Measurements from ENCODE around the gene BCL2L15. TPM values are rescaled to one million over a fixed set of nuclear protein-coding genes. Genes with fewer than 3 reads are reported as not detected.

The BCL2L15 gene
- total RNA-seq, 1 experiment from 2014 or later: 0.48 TPM

DNA sequence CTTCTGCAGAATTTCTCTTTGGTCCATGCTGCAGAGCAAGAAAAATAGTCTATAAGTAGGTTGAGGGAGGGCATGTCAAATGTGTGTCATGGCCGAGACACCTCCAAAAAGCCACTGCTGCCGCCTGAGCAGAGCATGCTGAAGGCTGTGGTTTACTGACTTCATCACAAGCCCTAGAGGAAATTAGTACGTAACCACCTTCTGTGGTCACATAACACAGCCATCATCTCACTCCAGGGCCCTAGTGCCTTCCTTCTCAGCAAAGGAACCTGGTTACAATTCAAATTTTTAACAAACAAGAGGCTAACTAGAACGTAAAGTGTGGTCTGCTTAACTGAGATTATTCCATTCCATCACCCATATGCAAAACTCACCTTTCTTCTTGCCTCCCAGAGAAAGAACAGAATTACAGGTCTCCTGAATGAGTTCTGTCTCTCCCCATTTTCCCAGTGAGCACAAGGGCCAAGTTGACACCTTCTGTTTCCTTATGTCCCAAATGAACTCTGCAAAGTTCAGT, 15.7 kb downstream of the BCL2L15 start, which contains the start of gene PTPN22:
Gene PTPN22 (minus strand): TSS at position 116 of the 517 bp plus-strand sequence.
- Histone ChIP-seq H3K9me2 (replicated peaks; ENCODE audit: insufficient read depth, low read length) (no peaks in the 10 kb centered on the region), H3K27me3 (ENCODE audit: low read length) (no peaks in the 10 kb centered on the region), H3K4me3 (ENCODE audit: low read length) (peak within 1 kb of the TSS; percentile 51), H2AFZ (ENCODE audit: low read length) (peak within 1 kb of the TSS; percentile 94), H3K4me1 (ENCODE audit: low read length) (peaks cover 32% of the 10 kb centered on the region), H4K20me1 (ENCODE audit: insufficient read depth, low read depth, low read length) (no peaks in the 10 kb centered on the region), H3K27ac (ENCODE audit: low read length) (peak within 1 kb of the TSS; percentile 27), H3K4me2 (ENCODE audit: low read depth, low read length, poor library complexity, severe bottlenecking) (peak within 1 kb of the TSS; percentile 62), H3K36me3 (ENCODE audit: insufficient read depth, low read length) (no peaks in the 10 kb centered on the region), H3K9ac (ENCODE audit: low read length) (peak within 1 kb of the TSS; percentile 58), H3K79me2 (ENCODE audit: low read length) (no peaks in the 10 kb centered on the region), H3K9me3 (ENCODE audit: low read length) (no peaks in the 10 kb centered on the region)
- DNase-seq: peak; percentile 76

- peak overlapping the region; percentile 51 for H3K4me3 ChIP-seq (ENCODE audit: low read length)
- H4K20me1 ChIP-seq (ENCODE audit: insufficient read depth, low read depth, low read length): no peaks in the 10 kb centered on the region
- no peak overlapping the region for H2AFZ ChIP-seq (ENCODE audit: low read length)
- no peaks in the 10 kb centered on the region for H3K27me3 ChIP-seq (ENCODE audit: low read length)
- no peaks in the 10 kb centered on the region for H3K79me2 ChIP-seq (ENCODE audit: low read length)
- peaks cover 32% of the 10 kb centered on the region for H3K4me1 ChIP-seq (ENCODE audit: low read length)
- no peaks in the 10 kb centered on the region for H3K36me3 ChIP-seq (ENCODE audit: insufficient read depth, low read length)
- peak overlapping the region; percentile 58 for H3K9ac ChIP-seq (ENCODE audit: low read length)
- no peaks in the 10 kb centered on the region for H3K9me3 ChIP-seq (ENCODE audit: low read length)
- H3K4me2 ChIP-seq (ENCODE audit: low read depth, low read length, poor library complexity, severe bottlenecking): peak overlapping the region; percentile 62
- no peaks in the 10 kb centered on the region for H3K9me2 ChIP-seq (replicated peaks; ENCODE audit: insufficient read depth, low read length)
- DNase-seq: no peak
- H3K27ac ChIP-seq (ENCODE audit: low read length): peak overlapping the region; percentile 27; the same call in 1 of the 2 replicates
Observed at GRCh38 chr1:113870778-113871177, 16.6 kb downstream of the BCL2L15 start.

GRCh38 chr1:113868387-113869083, 18.8 kb downstream of the BCL2L15 start:
- no peaks in the 10 kb centered on the region for H3K9me2 ChIP-seq (replicated peaks; ENCODE audit: insufficient read depth, low read length)
- H3K4me1 ChIP-seq (ENCODE audit: low read length): peaks cover 32% of the 10 kb centered on the region
- H4K20me1 ChIP-seq (ENCODE audit: insufficient read depth, low read depth, low read length): no peaks in the 10 kb centered on the region
- H3K9ac ChIP-seq (ENCODE audit: low read length): no peak overlapping the region
- no peaks in the 10 kb centered on the region for H3K27me3 ChIP-seq (ENCODE audit: low read length)
- H3K27ac ChIP-seq (ENCODE audit: low read length): no peak overlapping the region
- H3K9me3 ChIP-seq (ENCODE audit: low read length): no peaks in the 10 kb centered on the region
- no peaks in the 10 kb centered on the region for H3K36me3 ChIP-seq (ENCODE audit: insufficient read depth, low read length)
- H3K79me2 ChIP-seq (ENCODE audit: low read length): no peaks in the 10 kb centered on the region
- H2AFZ ChIP-seq (ENCODE audit: low read length): peak overlapping the region; percentile 64; the same call in 1 of the 2 replicates
- DNase-seq: no peak
- no peak overlapping the region for H3K4me2 ChIP-seq (ENCODE audit: low read depth, low read length, poor library complexity, severe bottlenecking)
- H3K4me3 ChIP-seq (ENCODE audit: low read length): no peak overlapping the region

- no peaks in the 10 kb centered on the region for H3K27me3 ChIP-seq (ENCODE audit: low read length)
- H3K4me1 ChIP-seq (ENCODE audit: low read length): peaks cover 49% of the 10 kb centered on the region
- no peaks in the 10 kb centered on the region for H3K9me2 ChIP-seq (replicated peaks; ENCODE audit: insufficient read depth, low read length)
- H3K79me2 ChIP-seq (ENCODE audit: low read length): peaks cover 8% of the 10 kb centered on the region
- no peak for DNase-seq
- no peak overlapping the region for H2AFZ ChIP-seq (ENCODE audit: low read length)
- H3K9ac ChIP-seq (ENCODE audit: low read length): no peak overlapping the region
- H3K4me2 ChIP-seq (ENCODE audit: low read depth, low read length, poor library complexity, severe bottlenecking): no peak overlapping the region
- no peaks in the 10 kb centered on the region for H4K20me1 ChIP-seq (ENCODE audit: insufficient read depth, low read depth, low read length)
- H3K36me3 ChIP-seq (ENCODE audit: insufficient read depth, low read length): no peaks in the 10 kb centered on the region
- H3K9me3 ChIP-seq (ENCODE audit: low read length): no peaks in the 10 kb centered on the region
- H3K27ac ChIP-seq (ENCODE audit: low read length): no peak overlapping the region
- H3K4me3 ChIP-seq (ENCODE audit: low read length): no peak overlapping the region
Observed at GRCh38 chr1:113861641-113862040, 25.7 kb downstream of the BCL2L15 start.

- Histone ChIP-seq H3K9ac (ENCODE audit: low read length) (0 out of 2 replicates have a peak overlapping the region, but pooled peaks have one; percentile 58), H3K4me2 (ENCODE audit: low read depth, low read length, poor library complexity, severe bottlenecking) (peak overlapping the region; percentile 78)
Observed at GRCh38 chr1:113860891-113861290, 26.5 kb downstream of the BCL2L15 start.

DNA sequence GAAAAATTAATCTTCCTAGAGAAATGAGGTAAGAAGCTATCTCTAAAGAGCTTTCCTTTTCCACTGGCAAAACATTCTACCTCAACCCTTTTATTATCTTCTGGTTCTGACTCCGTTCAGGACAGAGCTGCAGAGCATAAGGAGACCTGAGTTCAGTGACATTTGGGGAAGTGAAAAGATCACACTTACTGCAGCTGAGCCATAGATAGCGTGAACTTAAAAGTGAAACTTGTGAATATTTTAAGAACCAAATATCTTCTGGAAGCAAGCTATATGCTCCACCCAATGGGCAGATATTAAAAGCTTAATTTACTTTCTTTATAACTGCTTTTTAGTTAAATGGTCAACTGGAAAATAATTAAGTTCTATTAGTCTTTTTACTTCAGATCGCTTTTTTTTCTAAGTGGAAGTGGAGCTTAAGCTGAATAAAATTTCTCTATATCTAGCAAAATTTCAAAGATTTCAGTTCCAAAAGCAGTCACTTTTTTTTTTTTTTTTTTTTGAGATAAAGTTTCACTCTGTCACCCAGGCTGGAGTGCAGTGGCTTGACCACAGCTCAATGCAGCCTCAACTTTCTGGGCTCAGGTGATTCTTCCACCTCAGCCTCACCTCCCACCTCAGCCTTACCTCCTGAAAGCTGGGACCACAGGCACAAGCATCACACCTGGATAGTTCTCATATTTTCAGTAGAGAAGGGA, 27.8 kb downstream of the BCL2L15 start:
- H3K9me3 ChIP-seq (ENCODE audit: low read length): no peaks in the 10 kb centered on the region
- H3K4me3 ChIP-seq (ENCODE audit: low read length): peak overlapping the region; percentile 45
- H3K27ac ChIP-seq (ENCODE audit: low read length): peak overlapping the region; percentile 92
- H3K79me2 ChIP-seq (ENCODE audit: low read length): peaks cover 10% of the 10 kb centered on the region
- H3K27me3 ChIP-seq (ENCODE audit: low read length): no peaks in the 10 kb centered on the region
- H3K9ac ChIP-seq (ENCODE audit: low read length): peak overlapping the region; percentile 58
- peak; percentile 92 for DNase-seq
- peak overlapping the region; percentile 78 for H3K4me2 ChIP-seq (ENCODE audit: low read depth, low read length, poor library complexity, severe bottlenecking)
- peaks cover 53% of the 10 kb centered on the region for H3K4me1 ChIP-seq (ENCODE audit: low read length)
- H3K9me2 ChIP-seq (replicated peaks; ENCODE audit: insufficient read depth, low read length): no peaks in the 10 kb centered on the region
- peaks cover 7% of the 10 kb centered on the region; the same call in 1 of the 2 replicates for H3K36me3 ChIP-seq (ENCODE audit: insufficient read depth, low read length)
- no peaks in the 10 kb centered on the region for H4K20me1 ChIP-seq (ENCODE audit: insufficient read depth, low read depth, low read length)
- H2AFZ ChIP-seq (ENCODE audit: low read length): peak overlapping the region; percentile 64; the same call in 1 of the 2 replicates

More at GRCh38 chr1:113860891-113861290, 26.5 kb downstream of the BCL2L15 start:
- no peaks in the 10 kb centered on the region for H4K20me1 ChIP-seq (ENCODE audit: insufficient read depth, low read depth, low read length)
- peaks cover 10% of the 10 kb centered on the region for H3K79me2 ChIP-seq (ENCODE audit: low read length)
- peak overlapping the region; percentile 92 for H3K27ac ChIP-seq (ENCODE audit: low read length)
- no peaks in the 10 kb centered on the region for H3K9me2 ChIP-seq (replicated peaks; ENCODE audit: insufficient read depth, low read length)
- H3K4me3 ChIP-seq (ENCODE audit: low read length): no peak overlapping the region
- peak overlapping the region; percentile 64; the same call in 1 of the 2 replicates for H2AFZ ChIP-seq (ENCODE audit: low read length)
- H3K36me3 ChIP-seq (ENCODE audit: insufficient read depth, low read length): peaks cover 5% of the 10 kb centered on the region; the same call in 1 of the 2 replicates
- no peaks in the 10 kb centered on the region for H3K27me3 ChIP-seq (ENCODE audit: low read length)
- H3K9me3 ChIP-seq (ENCODE audit: low read length): no peaks in the 10 kb centered on the region
- no peak for DNase-seq
- H3K4me1 ChIP-seq (ENCODE audit: low read length): peaks cover 53% of the 10 kb centered on the region

DNA sequence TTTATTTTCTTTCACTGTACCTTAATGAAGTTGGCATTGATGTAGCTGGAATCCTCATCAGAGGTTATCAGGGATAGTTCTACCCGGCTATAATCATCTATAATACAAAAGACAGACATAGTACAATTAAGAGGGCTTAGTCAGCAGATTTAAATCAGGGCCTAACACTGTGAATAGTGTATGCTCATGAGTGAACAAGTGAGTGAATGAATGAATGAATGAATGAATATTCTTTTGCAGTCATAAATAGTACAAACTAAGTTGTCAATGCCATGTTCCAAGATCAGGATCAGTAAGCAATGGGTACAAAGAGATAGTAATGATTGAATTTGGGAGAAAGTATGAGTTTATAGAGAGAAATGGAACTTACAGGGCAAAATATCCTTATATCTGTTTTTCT, 28.4 kb downstream of the BCL2L15 start:
- Histone ChIP-seq H4K20me1 (ENCODE audit: insufficient read depth, low read depth, low read length) (no peaks in the 10 kb centered on the region), H3K9me2 (replicated peaks; ENCODE audit: insufficient read depth, low read length) (no peaks in the 10 kb centered on the region), H3K27me3 (ENCODE audit: low read length) (no peaks in the 10 kb centered on the region), H3K36me3 (ENCODE audit: insufficient read depth, low read length) (peaks cover 8% of the 10 kb centered on the region; the same call in 1 of the 2 replicates), H3K79me2 (ENCODE audit: low read length) (peaks cover 10% of the 10 kb centered on the region), H3K27ac (ENCODE audit: low read length) (peak overlapping the region; percentile 92), H3K9me3 (ENCODE audit: low read length) (no peaks in the 10 kb centered on the region), H3K4me3 (ENCODE audit: low read length) (peak overlapping the region; percentile 45), H3K9ac (ENCODE audit: low read length) (peak overlapping the region; percentile 58), H3K4me2 (ENCODE audit: low read depth, low read length, poor library complexity, severe bottlenecking) (peak overlapping the region; percentile 78), H3K4me1 (ENCODE audit: low read length) (peaks cover 53% of the 10 kb centered on the region), H2AFZ (ENCODE audit: low read length) (peak overlapping the region; percentile 40; the same call in 1 of the 2 replicates)
- DNase-seq: no peak

DNA sequence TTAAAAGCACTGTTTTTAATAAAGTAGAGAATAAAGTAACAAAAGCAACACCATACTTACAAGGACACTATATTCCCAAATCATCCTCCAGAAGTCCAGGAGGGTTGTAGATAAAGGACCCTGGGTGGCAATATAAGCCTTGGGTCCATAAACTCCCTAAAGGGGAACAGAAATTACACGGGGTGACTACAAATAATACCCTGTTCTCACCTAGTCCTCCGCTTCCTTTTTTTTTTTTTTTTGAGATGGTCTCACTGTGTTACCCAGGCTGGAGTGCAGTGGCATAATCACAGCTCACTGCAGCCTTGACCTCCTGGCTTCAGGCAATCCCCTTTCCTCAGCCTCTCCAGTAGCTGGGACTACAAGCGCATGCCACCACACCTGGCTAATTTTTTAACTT, 29.0 kb downstream of the BCL2L15 start:
- H3K27me3 ChIP-seq (ENCODE audit: low read length): no peaks in the 10 kb centered on the region
- H3K9ac ChIP-seq (ENCODE audit: low read length): peak overlapping the region; percentile 58
- H4K20me1 ChIP-seq (ENCODE audit: insufficient read depth, low read depth, low read length): no peaks in the 10 kb centered on the region
- peak overlapping the region; percentile 92 for H3K27ac ChIP-seq (ENCODE audit: low read length)
- H2AFZ ChIP-seq (ENCODE audit: low read length): peak overlapping the region; percentile 40; the same call in 1 of the 2 replicates
- peaks cover 8% of the 10 kb centered on the region; the same call in 1 of the 2 replicates for H3K36me3 ChIP-seq (ENCODE audit: insufficient read depth, low read length)
- H3K9me3 ChIP-seq (ENCODE audit: low read length): no peaks in the 10 kb centered on the region
- H3K4me2 ChIP-seq (ENCODE audit: low read depth, low read length, poor library complexity, severe bottlenecking): peak overlapping the region; percentile 78
- H3K79me2 ChIP-seq (ENCODE audit: low read length): peaks cover 10% of the 10 kb centered on the region
- no peaks in the 10 kb centered on the region for H3K9me2 ChIP-seq (replicated peaks; ENCODE audit: insufficient read depth, low read length)
- peak overlapping the region; percentile 45 for H3K4me3 ChIP-seq (ENCODE audit: low read length)
- DNase-seq: peak; percentile 85
- peaks cover 53% of the 10 kb centered on the region for H3K4me1 ChIP-seq (ENCODE audit: low read length)
